GM21529 (cell line): ENCODE data around the gene AGL.
"Not testable (repeated sequence)": the region's sequence is repeated elsewhere in the genome, so short reads cannot be mapped to it uniquely, and the experiment has no call there.

Experiments
- ATAC-seq: cut with Tn5 transposase; IDR thresholded peaks from one replicate; pipeline ENCODE4 v1.9.1; 2021; ENCODE audit not compliant: unreplicated experiment

The AGL gene

DNA sequence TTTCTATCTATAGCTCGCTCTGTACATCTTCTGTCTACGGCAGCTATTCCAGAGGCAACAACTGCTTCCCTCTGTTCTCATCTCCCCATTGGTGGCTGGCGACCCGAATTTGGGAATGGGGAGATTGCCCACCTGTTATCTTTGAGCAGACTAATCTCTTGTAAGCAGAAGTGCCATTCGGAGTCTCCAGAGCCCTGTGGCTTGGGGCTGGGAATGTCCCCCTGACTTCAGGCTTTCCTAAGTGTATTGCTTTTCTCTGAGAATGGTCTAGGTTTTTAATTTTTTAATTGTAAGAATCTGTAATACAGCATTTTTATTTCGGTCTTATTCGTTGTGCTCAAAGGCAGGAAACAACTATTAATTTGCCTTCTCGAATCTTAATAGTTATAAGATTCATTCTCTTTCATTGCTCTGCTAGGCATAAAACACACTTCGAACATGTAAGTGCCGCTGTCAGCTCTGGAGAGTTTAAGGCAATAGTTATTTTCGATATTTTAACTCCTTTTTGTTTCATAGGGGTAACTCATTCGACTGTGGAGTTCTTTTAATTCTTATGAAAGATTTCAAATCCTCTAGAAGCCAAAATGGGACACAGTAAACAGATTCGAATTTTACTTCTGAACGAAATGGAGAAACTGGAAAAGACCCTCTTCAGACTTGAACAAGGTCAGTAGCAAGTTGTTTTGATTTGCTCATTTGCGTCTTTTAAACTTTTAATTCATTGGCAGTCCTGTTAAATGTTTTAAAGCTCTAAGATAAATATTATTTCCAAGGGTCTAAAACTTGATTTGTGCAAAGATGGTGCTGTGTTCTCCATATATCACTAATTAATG lies 514 bp downstream of the AGL start:
- peak; percentile 14 for ATAC-seq

GRCh38 chr1:99851850-99852454 lies 1.8 kb downstream of the AGL start:
- ATAC-seq, result no peak

- no peak for ATAC-seq
These were observed 2.5 kb downstream of the AGL start for GRCh38 chr1:99852648-99853047.

DNA sequence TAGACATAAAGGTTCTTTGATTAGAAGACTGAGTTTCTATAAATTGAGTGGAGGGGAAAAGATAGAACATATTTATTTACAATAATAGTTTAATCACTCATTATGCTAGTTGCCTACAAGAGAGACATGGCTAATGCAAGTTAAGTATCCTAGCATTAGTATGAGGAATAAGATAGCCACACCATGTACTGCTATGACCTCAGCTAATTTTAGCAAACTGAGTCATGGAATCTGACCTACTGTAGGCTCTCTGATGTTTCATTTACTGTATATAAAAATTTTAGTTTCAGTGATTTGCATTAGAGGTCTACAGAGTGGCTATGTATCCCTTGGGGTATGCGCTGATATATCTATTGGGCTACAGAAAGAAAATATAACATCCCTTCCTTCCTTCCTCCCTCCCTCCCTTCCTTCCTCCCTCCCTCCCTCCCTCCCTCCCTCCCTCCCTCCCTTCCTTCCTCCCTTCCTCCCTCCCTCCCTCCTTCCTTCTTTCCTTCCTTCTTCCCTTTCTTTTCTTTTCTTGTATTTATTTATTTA lies 5.8 kb downstream of the AGL start:
- ATAC-seq, result no peak

DNA sequence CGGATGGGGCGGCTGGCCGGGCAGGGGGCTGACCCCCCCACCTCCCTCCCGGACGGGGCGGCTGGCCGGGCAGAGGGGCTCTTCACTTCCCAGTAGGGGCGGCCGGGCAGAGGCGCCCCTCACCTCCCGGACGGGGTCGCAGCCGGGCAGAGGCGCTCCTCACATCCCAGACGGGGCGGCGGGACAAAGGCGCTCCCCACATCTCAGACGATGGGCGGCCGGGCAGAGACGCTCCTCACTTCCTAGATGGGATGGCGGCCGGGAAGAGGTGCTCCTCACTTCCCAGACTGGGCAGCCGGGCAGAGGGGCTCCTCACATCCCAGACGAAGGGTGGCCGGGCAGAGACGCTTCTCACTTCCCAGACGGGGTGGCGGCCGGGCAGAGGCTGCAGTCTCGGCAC lies 6.9 kb downstream of the AGL start:
- not testable (repeated sequence) for ATAC-seq

- no peak for ATAC-seq
These were observed 8.1 kb downstream of the AGL start for GRCh38 chr1:99858286-99858685.

DNA sequence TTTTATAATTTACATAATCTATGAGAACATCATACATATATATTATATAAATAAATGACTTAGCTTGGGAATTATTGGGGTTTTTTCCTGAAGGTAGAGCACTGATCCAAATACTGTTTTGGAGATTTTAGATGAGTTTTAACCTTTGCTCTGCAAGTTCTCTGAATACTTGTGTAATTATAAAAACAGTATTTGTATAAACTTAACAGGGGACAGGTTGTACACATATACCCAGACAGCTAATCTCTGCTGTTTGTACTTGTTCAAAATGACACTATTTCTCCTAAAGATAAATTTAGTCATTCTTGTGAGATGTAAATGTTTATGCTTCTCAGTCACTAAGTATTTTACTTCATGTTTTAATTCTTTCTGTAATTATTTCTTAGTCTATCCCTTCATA lies 8.7 kb downstream of the AGL start:
- ATAC-seq, result no peak

DNA sequence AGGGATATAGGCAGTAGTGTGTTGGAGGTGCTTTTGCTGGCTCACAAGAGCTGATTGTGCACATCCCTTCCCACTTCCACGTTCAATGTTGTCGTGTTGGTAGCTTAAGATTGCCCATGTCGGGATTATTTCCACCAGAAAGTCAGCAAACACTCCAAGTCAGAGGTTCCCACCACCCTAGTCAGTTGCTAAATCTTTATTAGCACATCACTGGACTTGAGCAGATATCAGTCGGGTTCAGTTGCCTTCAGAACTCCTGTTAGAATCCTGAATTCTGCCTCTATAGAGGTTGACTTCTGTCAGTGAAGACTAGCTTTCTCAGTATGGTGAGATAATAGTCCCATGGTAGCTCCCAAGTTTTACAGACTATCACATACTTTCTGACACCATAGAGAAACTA lies 10.5 kb downstream of the AGL start:
- no peak for ATAC-seq

GRCh38 chr1:99867682-99868081 lies 17.5 kb downstream of the AGL start:
- no peak for ATAC-seq

DNA sequence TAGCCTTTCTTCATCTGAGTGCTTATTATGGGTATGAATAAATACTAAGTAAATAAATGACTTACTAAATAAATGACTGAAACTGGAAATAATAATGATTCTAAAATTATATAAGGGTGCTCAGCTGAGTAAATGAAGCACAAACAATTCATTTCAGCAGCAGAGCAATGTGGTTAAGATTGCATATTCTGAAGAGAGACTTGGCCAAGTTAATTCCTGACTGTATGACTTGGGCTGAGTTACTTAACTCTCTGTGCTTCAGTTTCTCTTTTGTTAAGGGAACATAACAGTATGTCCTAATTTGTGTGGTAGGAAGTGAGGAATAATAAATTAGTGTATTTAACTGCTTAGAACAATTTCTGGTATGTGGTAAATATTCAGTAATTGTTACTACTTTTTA lies 19.1 kb downstream of the AGL start:
- no peak for ATAC-seq

DNA sequence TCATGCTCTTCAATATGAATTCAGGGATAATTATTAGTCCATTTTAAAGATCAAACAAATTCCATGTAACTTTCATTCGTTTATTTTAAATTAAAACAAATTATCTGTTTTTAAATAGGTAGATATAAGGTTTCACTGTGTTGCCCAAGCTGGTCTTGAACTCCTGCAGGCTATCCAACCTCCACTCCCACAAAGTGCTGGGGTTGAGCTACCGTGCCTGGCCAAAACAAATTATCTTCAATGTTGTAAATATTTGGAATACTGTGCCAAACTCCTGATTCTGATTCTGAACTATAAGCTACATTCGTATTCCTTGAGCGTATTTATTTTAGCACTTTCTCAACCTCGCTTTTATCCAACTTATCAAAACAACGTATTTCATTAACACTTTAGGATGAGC lies 19.6 kb downstream of the AGL start:
- no peak for ATAC-seq

DNA sequence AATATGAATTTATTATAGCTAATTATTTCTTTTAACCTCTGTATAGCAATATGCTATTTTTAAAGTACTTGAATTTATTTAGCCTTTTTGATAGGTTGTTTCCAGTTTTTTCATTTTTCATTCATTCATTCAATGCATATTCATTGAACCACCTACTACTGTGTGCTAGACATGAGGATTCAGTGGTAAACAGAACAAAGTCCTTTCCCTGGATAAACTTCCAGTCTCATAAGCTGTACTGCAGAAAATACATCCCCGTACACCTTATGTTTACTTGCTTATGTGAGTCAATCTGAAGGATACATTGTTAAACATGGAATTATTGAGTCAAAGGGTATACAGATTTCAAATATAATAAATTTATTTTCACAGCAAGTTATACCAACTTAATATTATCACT lies 21.9 kb downstream of the AGL start:
- ATAC-seq, result no peak

- no peak for ATAC-seq
These were observed 27.4 kb downstream of the AGL start for GRCh38 chr1:99877568-99877967.

DNA sequence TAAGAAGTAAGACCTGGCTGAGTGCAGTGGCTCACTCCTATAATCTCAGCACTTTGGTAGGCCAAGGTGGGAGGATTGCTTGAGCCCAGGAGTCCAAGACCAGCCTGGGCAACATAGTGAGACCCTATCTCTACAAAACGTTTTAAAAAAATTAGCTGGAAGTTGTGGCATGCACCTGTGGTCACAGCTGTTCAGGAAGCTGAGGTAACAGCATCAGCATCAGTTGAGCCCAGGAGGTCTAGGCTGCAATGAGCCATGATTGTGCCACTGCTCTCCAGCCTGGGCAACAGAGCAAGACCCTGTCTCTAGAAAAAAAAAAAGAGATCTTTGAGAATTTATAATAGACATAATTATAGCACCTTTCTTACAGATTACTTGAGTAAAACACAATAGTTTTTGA lies 36.0 kb downstream of the AGL start:
- ATAC-seq, result no peak

DNA sequence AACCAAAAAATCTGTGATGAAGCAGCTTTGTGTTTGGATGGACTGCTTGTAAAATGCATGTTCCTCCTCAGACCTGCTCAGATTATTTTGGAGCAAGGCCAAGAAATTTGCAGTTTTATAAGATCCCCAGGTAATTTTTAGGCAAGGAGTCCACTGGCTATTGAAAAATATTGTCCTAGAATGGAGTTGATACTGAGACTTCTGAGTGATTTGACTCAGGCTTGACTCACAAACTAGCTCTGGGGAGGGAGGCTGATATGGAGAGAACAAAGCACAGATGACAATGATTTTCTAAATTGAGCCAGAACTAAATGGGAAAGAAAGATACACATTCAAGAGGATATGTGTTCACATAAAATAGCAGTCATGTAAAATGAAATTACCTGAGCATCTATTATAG lies 36.7 kb downstream of the AGL start:
- no peak for ATAC-seq

- ATAC-seq, result no peak
These were observed 37.7 kb downstream of the AGL start for GRCh38 chr1:99887890-99888289.

- no peak for ATAC-seq
These were observed 41.8 kb downstream of the AGL start for GRCh38 chr1:99891997-99892396.

DNA sequence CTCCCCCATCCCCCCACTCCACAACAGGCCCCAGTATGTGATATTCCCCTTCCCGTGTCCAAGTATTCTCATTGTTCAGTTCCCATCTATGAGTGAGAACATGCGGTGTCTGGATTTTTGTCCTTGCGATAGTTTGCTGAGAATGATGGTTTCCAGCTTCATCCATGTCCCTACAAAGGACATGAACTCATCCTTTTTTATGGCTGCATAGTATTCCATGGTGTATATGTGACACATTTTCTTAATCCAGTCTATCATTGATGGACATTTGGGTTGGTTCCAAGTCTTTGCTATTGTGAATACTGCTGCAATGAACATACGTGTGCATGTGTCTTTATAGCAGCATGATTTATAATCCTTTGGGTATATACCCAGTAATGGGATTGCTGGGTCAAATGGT lies 53.1 kb downstream of the AGL start:
- ATAC-seq, result not testable (repeated sequence)

DNA sequence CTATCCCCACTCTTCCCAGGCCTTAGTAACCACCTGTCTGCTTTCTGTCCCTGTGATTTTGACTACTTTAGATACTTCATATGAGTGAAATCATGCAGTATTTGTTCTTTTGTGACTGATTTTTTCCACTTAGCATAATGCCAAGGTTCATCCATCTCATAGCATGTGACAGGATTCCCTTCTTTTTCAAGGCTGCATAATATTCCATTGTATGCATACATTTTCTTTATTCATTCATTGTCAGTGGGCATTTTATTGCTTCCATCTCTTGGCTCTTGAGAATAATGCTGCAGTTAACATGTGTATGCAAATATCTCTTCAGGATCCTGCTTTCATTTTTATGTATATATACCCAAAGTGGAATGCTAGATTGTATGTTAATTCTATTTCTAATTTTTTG lies 56.4 kb downstream of the AGL start:
- ATAC-seq, result no peak

DNA sequence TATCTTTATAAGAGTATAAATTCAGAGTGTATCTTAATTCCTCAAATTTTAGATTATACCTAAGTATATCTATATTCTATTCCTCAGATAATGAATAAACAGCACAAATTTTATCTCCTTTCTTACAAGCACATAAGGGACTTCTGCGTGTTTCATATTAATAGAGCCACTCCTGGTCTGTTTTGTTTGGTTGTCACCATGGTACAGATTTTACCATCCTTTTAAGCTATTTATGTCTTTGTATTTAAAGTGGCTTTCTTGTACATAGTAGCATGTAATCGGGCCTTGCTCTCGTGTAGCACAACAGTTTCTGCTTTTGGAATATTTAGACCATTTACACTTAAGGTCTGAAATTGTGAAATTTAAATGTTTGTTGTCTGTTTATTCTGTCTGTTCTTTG lies 67.1 kb downstream of the AGL start:
- ATAC-seq, result no peak

- no peak for ATAC-seq
These were observed 69.1 kb downstream of the AGL start for GRCh38 chr1:99919220-99919619.

DNA sequence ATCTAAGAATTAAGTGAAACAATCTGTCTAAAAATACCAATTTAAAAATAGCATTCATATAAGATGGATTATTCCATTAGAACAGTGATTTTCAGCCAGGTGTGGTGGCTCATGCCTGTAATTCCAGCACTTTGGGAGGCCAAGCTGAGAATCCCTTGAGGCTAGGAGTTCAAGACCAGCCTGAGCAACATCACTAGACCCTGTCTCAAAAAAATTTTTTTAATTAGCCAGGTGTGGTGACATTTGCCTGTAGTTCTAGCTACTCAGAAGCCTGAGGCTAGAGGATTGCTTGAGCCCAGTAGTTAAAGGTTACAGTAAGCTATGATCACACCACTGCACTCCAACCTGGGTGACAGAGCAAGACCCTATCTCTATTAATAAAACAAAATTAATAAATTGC lies 84.6 kb downstream of the AGL start:
- ATAC-seq, result no peak

DNA sequence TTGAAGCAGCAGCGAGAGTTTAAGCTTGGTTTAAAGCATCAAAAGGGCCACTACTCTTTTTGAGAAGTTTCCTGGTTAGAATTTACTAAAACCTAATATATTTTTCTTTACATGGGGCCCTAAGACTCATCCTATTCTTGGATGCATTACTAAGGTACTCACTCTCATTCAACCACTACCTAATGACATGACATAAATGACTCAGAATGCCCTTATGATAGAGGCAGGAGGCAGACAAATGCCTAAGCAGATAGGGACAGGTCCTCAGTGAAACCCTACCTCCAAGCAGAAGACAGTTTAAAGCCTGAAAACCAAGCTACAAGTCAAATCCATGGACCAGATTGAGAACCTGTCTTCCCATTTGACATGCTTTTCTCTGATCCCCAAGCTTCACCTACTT lies 85.4 kb downstream of the AGL start:
- no peak for ATAC-seq
